WTC11 (cell line): ENCODE data around the gene UROC1. TPM values are rescaled to one million over a fixed set of nuclear protein-coding genes. Genes with fewer than 3 reads are reported as not detected.

Experiments
- ATAC-seq: fragments of 200-7000 bp; cut with Tn5 transposase; 2 replicates; pipeline ENCODE4 v1.10.0; 2021; ENCODE audit warnings: mild to moderate bottlenecking, moderate library complexity
- CTCF ChIA-PET: fragments of 300-600 bp; sonication (Branson Sonifier 250); formaldehyde crosslinking; loops from one replicate; lab custom pipeline; 2021; ENCODE audit warnings: antibody characterized with exemption; lab: Charles Lee
- POLR2A ChIA-PET: fragments of 350-600 bp; sonication (Branson Sonifier 250); formaldehyde crosslinking; loops from one replicate; lab custom pipeline; 2021; ENCODE audit warnings: antibody characterized with exemption; lab: Charles Lee
- DNase-seq: peaks from one replicate; pipeline ENCODE4 v3.0.0; 2021; ENCODE audit warnings: low spot score
- H3K27ac Mint-ChIP-seq: 2 replicates; pipeline ENCODE4 v1.8.0; 2021; ENCODE audit warnings: mixed read lengths
- H3K27me3 Mint-ChIP-seq: 2 replicates; pipeline ENCODE4 v1.8.0; 2021; ENCODE audit warnings: low read depth, mild to moderate bottlenecking, moderate library complexity, mixed read lengths
- H3K36me3 Mint-ChIP-seq: 2 replicates; pipeline ENCODE4 v1.8.0; 2021; ENCODE audit warnings: mixed read lengths
- H3K4me1 Mint-ChIP-seq: 2 replicates; pipeline ENCODE4 v1.8.0; 2022; ENCODE audit warnings: mixed read lengths
- H3K4me3 Mint-ChIP-seq: 2 replicates; pipeline ENCODE4 v1.8.0; 2021; ENCODE audit warnings: mild to moderate bottlenecking, moderate library complexity, mixed read lengths
- H3K9me3 Mint-ChIP-seq: 2 replicates; pipeline ENCODE4 v1.8.0; 2021; ENCODE audit warnings: mixed read lengths
- AFF4 ChIP-seq: sonication (generic); formaldehyde crosslinking; IDR thresholded peaks from 2 replicates; pipeline ENCODE4 v1.8.1; 2023; ENCODE audit warnings: mild to moderate bottlenecking, missing genetic modification reagents, borderline replicate concordance
- ATF2 ChIP-seq: sonication (generic); formaldehyde crosslinking; IDR thresholded peaks from 2 replicates; pipeline ENCODE4 v1.8.1; 2022; ENCODE audit warnings: low read depth, missing genetic modification reagents, borderline replicate concordance
- FOXJ3 ChIP-seq: sonication (generic); formaldehyde crosslinking; IDR thresholded peaks from 2 replicates; pipeline ENCODE4 v1.9.0; 2021; ENCODE audit warnings: missing genetic modification reagents, mild to moderate bottlenecking, borderline replicate concordance
- FOXP1 ChIP-seq: sonication (generic); formaldehyde crosslinking; IDR thresholded peaks from 2 replicates; pipeline ENCODE4 v1.8.0; 2022; ENCODE audit warnings: missing genetic modification reagents, mild to moderate bottlenecking, moderate library complexity, borderline replicate concordance
- GRHL2 ChIP-seq: fragments of 250-450 bp; sonication (Bioruptor Pico); IDR thresholded peaks from 2 replicates; pipeline ENCODE4 v1.8.0; 2022; ENCODE audit warnings: mild to moderate bottlenecking, moderate library complexity; ENCODE audit not compliant: insufficient replicate concordance, severe bottlenecking
- IRF2 ChIP-seq: sonication (generic); formaldehyde crosslinking; IDR thresholded peaks from 2 replicates; pipeline ENCODE4 v1.8.0; 2022; ENCODE audit warnings: low read depth, missing genetic modification reagents, borderline replicate concordance
- NFE2L1 ChIP-seq: sonication (generic); formaldehyde crosslinking; IDR thresholded peaks from 2 replicates; pipeline ENCODE4 v1.8.1; 2023; ENCODE audit warnings: missing genetic modification reagents
- SMAD3 ChIP-seq: sonication (generic); formaldehyde crosslinking; IDR thresholded peaks from 2 replicates; pipeline ENCODE4 v1.8.0; 2022; ENCODE audit warnings: missing genetic modification reagents, mild to moderate bottlenecking, borderline replicate concordance
- TCF7 ChIP-seq: sonication (generic); formaldehyde crosslinking; IDR thresholded peaks from 2 replicates; pipeline ENCODE4 v1.8.0; 2022; ENCODE audit warnings: mild to moderate bottlenecking, low read depth, missing genetic modification reagents, moderate library complexity
- ZNF232 ChIP-seq: sonication (generic); formaldehyde crosslinking; IDR thresholded peaks from 2 replicates; pipeline ENCODE4 v1.8.0; 2022; ENCODE audit warnings: mild to moderate bottlenecking, missing genetic modification reagents
- ZNF396 ChIP-seq: fragments of 250-450 bp; sonication (Bioruptor Pico); IDR thresholded peaks from 2 replicates; pipeline ENCODE4 v1.8.0; 2021; ENCODE audit warnings: mild to moderate bottlenecking, moderate library complexity, borderline replicate concordance
- ZNF671 ChIP-seq: fragments of 250-450 bp; sonication (Bioruptor Pico); IDR thresholded peaks from 2 replicates; pipeline ENCODE4 v1.8.0; 2021; ENCODE audit warnings: mild to moderate bottlenecking
- total RNA-seq: library from RNA; stranded (reverse); gene quantifications from 3 replicates; pipeline ENCODE4 v1.2.3, GENCODE V29; 2021
- TF ChIP-seq, protein P1 (sequence below): fragments of 250-450 bp; sonication (Bioruptor Pico); conservative IDR thresholded peaks from 2 replicates; pipeline ENCODE4 v1.9.0; 2021; ENCODE audit warnings: mild to moderate bottlenecking
- TF ChIP-seq, protein P2 (sequence below): sonication (generic); formaldehyde crosslinking; IDR thresholded peaks from 2 replicates; pipeline ENCODE4 v1.8.1; 2022; ENCODE audit warnings: mild to moderate bottlenecking, moderate library complexity, missing genetic modification reagents
- TF ChIP-seq, protein P3 (sequence below): sonication (generic); formaldehyde crosslinking; IDR thresholded peaks from 2 replicates; pipeline ENCODE4 v1.8.1; 2023; ENCODE audit warnings: mild to moderate bottlenecking, missing genetic modification reagents, moderate library complexity
- TF ChIP-seq, protein P4 (sequence below): sonication (generic); formaldehyde crosslinking; IDR thresholded peaks from 2 replicates; pipeline ENCODE4 v1.8.0; 2022; ENCODE audit warnings: mild to moderate bottlenecking, missing genetic modification reagents
- TF ChIP-seq, protein P5 (sequence below): sonication (generic); formaldehyde crosslinking; IDR thresholded peaks from 2 replicates; pipeline ENCODE4 v1.8.1; 2022; ENCODE audit warnings: missing genetic modification reagents, borderline replicate concordance

The UROC1 gene
- total RNA-seq, 1 experiment from 2014 or later: not detected

DNA sequence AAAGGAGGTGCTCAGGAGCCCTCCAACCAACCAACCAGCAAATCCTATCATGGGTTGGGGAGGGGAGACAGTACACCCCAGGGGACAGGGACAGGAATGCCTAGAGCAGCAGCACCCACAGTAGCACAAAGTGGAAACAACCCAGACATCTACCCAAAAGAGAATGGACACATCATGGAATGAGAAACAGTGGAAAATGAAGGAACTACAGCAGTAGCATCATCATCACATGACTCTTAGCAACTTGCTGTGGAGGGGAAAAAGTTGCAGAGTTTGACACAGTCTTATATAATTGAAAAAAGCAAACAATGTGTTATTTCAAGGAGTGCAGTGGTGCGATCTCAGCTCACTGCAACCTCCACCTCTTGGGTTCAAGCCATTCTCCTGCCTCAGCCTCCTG lies 30.1 kb upstream of the UROC1 start:
- Mint-ChIP-seq H3K4me3 (no peak overlapping the region), H3K27ac (no peak overlapping the region), H3K27me3 (no peaks in the 10 kb centered on the region; the same call in 1 of the 2 replicates), H3K9me3 (no peaks in the 10 kb centered on the region), H3K4me1 (peaks cover 42% of the 10 kb centered on the region), H3K36me3 (no peaks in the 10 kb centered on the region)
- TF ChIP-seq TCF7 (CRISPR knock-in tag) (no peak), FOXP1 (CRISPR knock-in tag) (no peak), ZNF232 (CRISPR knock-in tag) (no peak), ZNF396 (no peak), NFE2L1 (CRISPR knock-in tag) (no peak), FOXJ3 (no peak), GRHL2 (CRISPR knock-in tag) (no peak), AFF4 (CRISPR knock-in tag) (no peak), SMAD3 (CRISPR knock-in tag) (no peak), IRF2 (CRISPR knock-in tag) (no peak)
- TF ChIP-seq, protein P1, sequence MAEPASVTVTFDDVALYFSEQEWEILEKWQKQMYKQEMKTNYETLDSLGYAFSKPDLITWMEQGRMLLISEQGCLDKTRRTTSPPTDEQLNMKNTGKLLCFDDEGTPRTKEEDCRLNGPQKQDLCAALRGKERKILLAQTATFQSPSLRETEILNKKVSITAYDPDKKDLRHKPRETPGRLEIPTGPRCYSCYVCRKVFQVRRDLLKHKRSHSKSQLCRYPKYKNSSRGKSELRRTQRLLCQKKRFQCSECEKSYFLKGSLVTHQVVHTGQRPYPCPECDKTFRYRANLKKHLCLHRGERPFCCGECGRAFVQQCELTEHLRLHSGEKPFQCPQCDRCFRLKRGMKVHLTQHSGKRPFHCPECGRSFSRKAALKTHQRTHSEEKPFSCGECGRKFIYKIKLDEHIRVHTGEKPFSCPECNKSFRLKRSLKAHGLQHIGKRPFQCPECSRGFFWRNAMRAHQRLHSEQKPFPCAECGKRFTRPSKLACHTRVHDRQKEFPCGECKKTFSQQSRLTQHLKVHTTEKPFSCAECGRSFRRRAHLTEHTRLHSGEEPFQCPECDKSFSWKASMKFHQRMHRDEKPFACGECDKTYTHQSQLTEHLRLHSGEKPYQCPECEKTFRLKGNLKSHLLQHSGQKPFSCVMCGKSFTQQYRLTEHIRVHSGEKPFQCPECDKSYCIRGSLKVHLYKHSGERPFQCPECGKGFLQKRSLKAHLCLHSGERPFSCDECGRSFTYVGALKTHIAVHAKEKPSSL (CRISPR knock-in tag): no peak
- TF ChIP-seq, protein P2, sequence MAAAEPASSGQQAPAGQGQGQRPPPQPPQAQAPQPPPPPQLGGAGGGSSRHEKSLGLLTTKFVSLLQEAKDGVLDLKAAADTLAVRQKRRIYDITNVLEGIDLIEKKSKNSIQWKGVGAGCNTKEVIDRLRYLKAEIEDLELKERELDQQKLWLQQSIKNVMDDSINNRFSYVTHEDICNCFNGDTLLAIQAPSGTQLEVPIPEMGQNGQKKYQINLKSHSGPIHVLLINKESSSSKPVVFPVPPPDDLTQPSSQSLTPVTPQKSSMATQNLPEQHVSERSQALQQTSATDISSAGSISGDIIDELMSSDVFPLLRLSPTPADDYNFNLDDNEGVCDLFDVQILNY (CRISPR knock-in tag): no peak
- TF ChIP-seq, protein P3, sequence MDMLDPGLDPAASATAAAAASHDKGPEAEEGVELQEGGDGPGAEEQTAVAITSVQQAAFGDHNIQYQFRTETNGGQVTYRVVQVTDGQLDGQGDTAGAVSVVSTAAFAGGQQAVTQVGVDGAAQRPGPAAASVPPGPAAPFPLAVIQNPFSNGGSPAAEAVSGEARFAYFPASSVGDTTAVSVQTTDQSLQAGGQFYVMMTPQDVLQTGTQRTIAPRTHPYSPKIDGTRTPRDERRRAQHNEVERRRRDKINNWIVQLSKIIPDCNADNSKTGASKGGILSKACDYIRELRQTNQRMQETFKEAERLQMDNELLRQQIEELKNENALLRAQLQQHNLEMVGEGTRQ (CRISPR knock-in tag): no peak
- TF ChIP-seq, protein P4, sequence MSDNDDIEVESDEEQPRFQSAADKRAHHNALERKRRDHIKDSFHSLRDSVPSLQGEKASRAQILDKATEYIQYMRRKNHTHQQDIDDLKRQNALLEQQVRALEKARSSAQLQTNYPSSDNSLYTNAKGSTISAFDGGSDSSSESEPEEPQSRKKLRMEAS (CRISPR knock-in tag): no peak
- no peak for DNase-seq
- ChIA-PET CTCF (interaction anchor here (0.6 to 1.2 kb wide), 2 partner anchors 24 to 131 kb away, joined by 3 to 7 read pairs; partner anchors contain the start of gene CHST13), POLR2A (interaction anchor here (0.6 kb wide), 1 partner anchor 49 kb away, joined by 3 read pairs; no protein-coding TSS in a partner anchor)
- ATAC-seq: no peak

DNA sequence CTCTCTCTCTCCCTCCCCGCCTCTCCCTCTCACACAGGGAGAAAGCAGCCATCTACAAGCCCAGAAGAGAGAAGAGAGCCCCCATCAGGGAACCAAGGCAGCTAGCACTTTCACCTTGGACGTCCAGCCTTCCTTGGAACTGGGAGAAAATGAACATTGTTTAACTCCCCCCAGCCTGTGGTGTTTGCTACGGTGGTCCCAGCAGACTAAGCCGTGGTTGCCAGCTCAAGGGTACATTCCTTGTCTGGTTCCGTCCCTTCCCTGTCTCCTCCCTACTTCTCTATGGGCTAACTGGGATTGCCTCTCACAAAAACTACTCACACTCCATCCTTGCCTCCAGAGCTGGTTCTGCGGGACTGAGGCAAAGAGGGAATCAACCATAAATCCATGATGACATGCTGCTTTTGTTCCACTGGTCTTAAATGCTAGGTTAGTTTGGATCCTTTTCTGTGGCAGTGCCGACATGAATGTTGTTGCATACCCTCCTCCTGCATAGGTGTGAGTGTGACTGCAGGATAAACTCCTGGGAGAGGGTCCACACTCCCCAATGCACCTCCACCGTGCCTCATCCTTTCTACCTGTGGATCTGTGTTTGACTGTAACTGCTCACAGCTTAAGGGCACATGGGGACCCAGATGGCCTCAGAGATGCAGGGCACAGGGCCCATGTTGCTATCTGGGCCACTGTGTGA lies 29.1 kb upstream of the UROC1 start:
- peaks cover 42% of the 10 kb centered on the region for H3K4me1 Mint-ChIP-seq
- DNase-seq: peak; percentile 3
- POLR2A ChIA-PET: no interaction called here
- no peaks in the 10 kb centered on the region; the same call in 1 of the 2 replicates for H3K27me3 Mint-ChIP-seq
- no peaks in the 10 kb centered on the region for H3K9me3 Mint-ChIP-seq
- H3K4me3 Mint-ChIP-seq: no peak overlapping the region
- no peak for ATAC-seq
- H3K36me3 Mint-ChIP-seq: no peaks in the 10 kb centered on the region
- no peak overlapping the region for H3K27ac Mint-ChIP-seq
- CTCF ChIA-PET: interaction anchor here (1.2 kb wide), 1 partner anchor 23 kb away, joined by 7 read pairs; the partner anchor contains the start of gene CHST13
- TF ChIP-seq ATF2 (CRISPR knock-in tag) (no peak), ZNF671 (CRISPR knock-in tag) (no peak), SMAD3 (CRISPR knock-in tag) (no peak)
- TF ChIP-seq, protein P5, sequence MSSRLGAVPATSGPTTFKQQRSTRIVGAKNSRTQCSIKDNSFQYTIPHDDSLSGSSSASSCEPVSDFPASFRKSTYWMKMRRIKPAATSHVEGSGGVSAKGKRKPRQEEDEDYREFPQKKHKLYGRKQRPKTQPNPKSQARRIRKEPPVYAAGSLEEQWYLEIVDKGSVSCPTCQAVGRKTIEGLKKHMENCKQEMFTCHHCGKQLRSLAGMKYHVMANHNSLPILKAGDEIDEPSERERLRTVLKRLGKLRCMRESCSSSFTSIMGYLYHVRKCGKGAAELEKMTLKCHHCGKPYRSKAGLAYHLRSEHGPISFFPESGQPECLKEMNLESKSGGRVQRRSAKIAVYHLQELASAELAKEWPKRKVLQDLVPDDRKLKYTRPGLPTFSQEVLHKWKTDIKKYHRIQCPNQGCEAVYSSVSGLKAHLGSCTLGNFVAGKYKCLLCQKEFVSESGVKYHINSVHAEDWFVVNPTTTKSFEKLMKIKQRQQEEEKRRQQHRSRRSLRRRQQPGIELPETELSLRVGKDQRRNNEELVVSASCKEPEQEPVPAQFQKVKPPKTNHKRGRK: no peak
